ENCODE data around the gene RANBP10. TPM values are rescaled to one million over a fixed set of nuclear protein-coding genes. Genes with fewer than 3 reads are reported as not detected.
A peak's percentile ranks its signal among the peaks of the same experiment; 100 is the strongest.

The RANBP10 gene
- total and polyA plus RNA-seq, 9 of the 15 experiments (the other 6 are each of a cell fraction or from before 2014, with no cell fraction given) = 0.61 to 19.3 (median 5.9) TPM

GRCh38 chr16:67833415-67834241 is 27.3 kb upstream of the RANBP10 start (continued):
- no peak for TF ChIP-seq ZNF407 (IDR thresholded peaks at IDR 0.05; ENCODE audit: low read depth)
- TF ChIP-seq SMARCE1 (IDR thresholded peaks at IDR 0.05) = no peak
- no peak for TF ChIP-seq HNRNPUL1 (IDR thresholded peaks at IDR 0.05; ENCODE audit: low read length)
- TF ChIP-seq KDM5B (IDR thresholded peaks at IDR 0.05; ENCODE audit: insufficient replicate concordance, low read depth, low read length) = peak; percentile 97
- TF ChIP-seq MEF2A (IDR thresholded peaks at IDR 0.05; ENCODE audit: control insufficient read depth, low read depth, low read length) = no peak; the same call in 1 of the 2 replicates
- TF ChIP-seq GABPB1 (CRISPR knock-in tag; IDR thresholded peaks at IDR 0.05) = peak; percentile 82
